ENCODE measurements around the gene ZNF607. TPM values are rescaled to one million over a fixed set of nuclear protein-coding genes. Genes with fewer than 3 reads are reported as not detected.

The ZNF607 gene
- total and polyA plus RNA-seq, 8 donors, result 6.5 to 12.3 (median 11.3) TPM

- Histone ChIP-seq H3K36me3 (peaks cover 0 to 2% of the 10 kb centered on the region in 2 donors), H3K9me3 (peaks cover 0 to 8% of the 10 kb centered on the region in 2 donors), H3K4me1 (peaks cover 0 to 10% of the 10 kb centered on the region in 2 donors), H3K27me3 (no peaks in the 10 kb centered on the region), H3K4me3 (peak overlapping the region; percentile 83 to 85), H3K27ac (peak overlapping the region; percentile 67 to 80)
- DNase-seq (no peak), ATAC-seq (no peak)
- no peak for TF ChIP-seq CTCF (IDR thresholded peaks at IDR 0.05)
- intact Hi-C loops (cut with DNase I), result no loop called here
Measured at GRCh38 chr19:37719927-37720265, 335 bp upstream of the ZNF607 start.

- Histone ChIP-seq H3K27ac (no peak overlapping the region), H3K4me1 (peaks cover 0 to 10% of the 10 kb centered on the region in 2 donors), H3K36me3 (peaks cover 0 to 10% of the 10 kb centered on the region in 2 donors), H3K27me3 (no peaks in the 10 kb centered on the region), H3K4me3 (peak overlapping the region in 1 of 2 donors; percentile 85), H3K9me3 (peaks cover 0 to 10% of the 10 kb centered on the region in 2 donors)
- TF ChIP-seq CTCF (IDR thresholded peaks at IDR 0.05), result no peak
- ATAC-seq, result no peak
- peak in 1 of 4 donors; percentile 4 for DNase-seq
- intact Hi-C loops (cut with DNase I), result no loop called here
Measured at GRCh38 chr19:37718304-37718703, 1.3 kb downstream of the ZNF607 start.

- no peak for ATAC-seq
- peaks cover 0 to 10% of the 10 kb centered on the region in 2 donors for H3K4me1 ChIP-seq
- intact Hi-C loops (cut with DNase I), result no loop called here
- H3K4me3 ChIP-seq, result no peak overlapping the region
- no peak overlapping the region for H3K27ac ChIP-seq
- H3K27me3 ChIP-seq, result no peaks in the 10 kb centered on the region
- H3K36me3 ChIP-seq, result peaks cover 0 to 12% of the 10 kb centered on the region in 2 donors
- H3K9me3 ChIP-seq, result peaks cover 0 to 30% of the 10 kb centered on the region in 2 donors
- TF ChIP-seq CTCF (IDR thresholded peaks at IDR 0.05), result no peak
- DNase-seq, result no peak
Measured at GRCh38 chr19:37716140-37716539, 3.4 kb downstream of the ZNF607 start.

- DNase-seq (no peak), ATAC-seq (no peak)
- TF ChIP-seq CTCF (IDR thresholded peaks at IDR 0.05), result no peak
- intact Hi-C loops (cut with DNase I), result no loop called here
- Histone ChIP-seq H3K9me3 (peaks cover 0 to 68% of the 10 kb centered on the region in 2 donors), H3K4me1 (no peaks in the 10 kb centered on the region), H3K4me3 (no peak overlapping the region), H3K27ac (no peak overlapping the region), H3K27me3 (no peaks in the 10 kb centered on the region), H3K36me3 (peaks cover 0 to 83% of the 10 kb centered on the region in 2 donors)
Measured at GRCh38 chr19:37706052-37706605, 13.4 kb downstream of the ZNF607 start.

GRCh38 chr19:37699057-37699456 lies 20.5 kb downstream of the ZNF607 start:
- intact Hi-C loops (cut with DNase I), result no loop called here
- Histone ChIP-seq H3K36me3 (peaks cover 0 to 55% of the 10 kb centered on the region in 2 donors), H3K4me3 (no peak overlapping the region), H3K27ac (no peak overlapping the region), H3K27me3 (no peaks in the 10 kb centered on the region), H3K4me1 (no peaks in the 10 kb centered on the region), H3K9me3 (peaks cover 0 to 78% of the 10 kb centered on the region in 2 donors)
- TF ChIP-seq CTCF (IDR thresholded peaks at IDR 0.05), result no peak
- ATAC-seq (no peak), DNase-seq (no peak)

Measured in left lung (tissue), 10 donors.